GM18873 (cell line): ENCODE measurements around the gene TBXA2R.

Experiments used
- ATAC-seq: cut with Tn5 transposase; IDR thresholded peaks from one replicate; pipeline ENCODE4 v1.9.1; 2021; ENCODE audit warnings: mild to moderate bottlenecking, moderate library complexity, moderate number of reproducible peaks; ENCODE audit not compliant: unreplicated experiment, low FRiP score

Gene TBXA2R

GRCh38 chr19:3563709-3564524 is 42.8 kb downstream of the TBXA2R start:
- ATAC-seq = no peak

GRCh38 chr19:3557461-3558248 is 49.0 kb downstream of the TBXA2R start, which contains the start of gene MFSD12:
MFSD12 (minus strand) TSS chr19:3557586; CDS start chr19:3557403, 183 bp downstream.
- ATAC-seq = peak; percentile 76

- ATAC-seq = peak; percentile 12
Measured at GRCh38 chr19:3556978-3557460, 49.7 kb downstream of the TBXA2R start.

- ATAC-seq = no peak
Measured at GRCh38 chr19:3556423-3556977, 50.2 kb downstream of the TBXA2R start.

GRCh38 chr19:3555653-3556422 is 50.8 kb downstream of the TBXA2R start:
- ATAC-seq = no peak

- ATAC-seq = no peak
Measured at GRCh38 chr19:3554254-3555083, 52.2 kb downstream of the TBXA2R start.

GRCh38 chr19:3551792-3552095 is 54.9 kb downstream of the TBXA2R start:
- no peak for ATAC-seq

- ATAC-seq = no peak
Measured at GRCh38 chr19:3550947-3551791, 55.5 kb downstream of the TBXA2R start.

- no peak for ATAC-seq
Measured at GRCh38 chr19:3549816-3550215, 56.9 kb downstream of the TBXA2R start.

GRCh38 chr19:3548606-3549005 is 58.1 kb downstream of the TBXA2R start:
- no peak for ATAC-seq

GRCh38 chr19:3547767-3548282 is 58.9 kb downstream of the TBXA2R start:
- ATAC-seq = no peak

GRCh38 chr19:3547301-3547731 is 59.4 kb downstream of the TBXA2R start:
- no peak for ATAC-seq

- ATAC-seq = no peak
Measured at GRCh38 chr19:3546119-3546518, 60.6 kb downstream of the TBXA2R start.

- no peak for ATAC-seq
Measured at GRCh38 chr19:3545669-3546034, 61.0 kb downstream of the TBXA2R start.

- no peak for ATAC-seq
Measured at GRCh38 chr19:3544742-3545668, 61.7 kb downstream of the TBXA2R start.
